Gastrocnemius medialis (tissue), 4 donors: Measurements from ENCODE around the gene TRMT44.

ENCODE experiments used
- POLR2A ChIP-seq, 2 donors: fragments of 450-650 bp; IDR thresholded peaks; one replicate each; pipeline ENCODE4 v1.6.1; 2017; ENCODE audit warnings: antibody characterized with exemption in 2 of 2, mild to moderate bottlenecking in 2 of 2, moderate library complexity in 2 of 2
- TF ChIP-seq, protein P1 (sequence below), 5 experiments: fragments of 450-650 bp in 3 of 5; fragments of 200-600 bp in 2 of 5; sonication (generic) in 2 of 5; IDR thresholded peaks in 4 of 5; conservative IDR thresholded peaks in 1 of 5; 1 replicate in 4 of 5; 2 replicates in 1 of 5; pipeline ENCODE4 v1.5.1; 2016 to 2019; ENCODE audit warnings: antibody characterized with exemption in 5 of 5, mild to moderate bottlenecking in 3 of 5, moderate library complexity in 3 of 5

DNA sequence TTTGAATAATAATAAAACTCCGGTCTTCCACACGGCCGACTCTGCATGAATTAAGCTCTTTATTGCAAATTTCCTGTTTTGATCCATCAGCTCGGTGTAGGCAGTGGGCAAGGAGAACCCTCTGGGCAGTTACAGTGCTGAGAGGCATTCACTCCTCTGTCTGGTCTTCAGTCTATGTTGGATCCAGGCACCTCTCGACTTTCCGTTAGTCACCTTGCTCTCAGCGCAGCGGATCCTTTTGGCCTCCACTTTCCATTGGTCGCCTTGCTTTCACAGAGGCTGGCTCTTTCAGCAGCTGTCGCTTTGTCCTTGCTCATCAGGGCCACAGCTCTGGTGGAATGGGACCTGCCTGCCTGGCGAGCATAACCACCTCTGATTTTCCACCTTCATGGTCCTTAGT is 52.9 kb downstream of the TRMT44 start:
- TF ChIP-seq, protein P1, sequence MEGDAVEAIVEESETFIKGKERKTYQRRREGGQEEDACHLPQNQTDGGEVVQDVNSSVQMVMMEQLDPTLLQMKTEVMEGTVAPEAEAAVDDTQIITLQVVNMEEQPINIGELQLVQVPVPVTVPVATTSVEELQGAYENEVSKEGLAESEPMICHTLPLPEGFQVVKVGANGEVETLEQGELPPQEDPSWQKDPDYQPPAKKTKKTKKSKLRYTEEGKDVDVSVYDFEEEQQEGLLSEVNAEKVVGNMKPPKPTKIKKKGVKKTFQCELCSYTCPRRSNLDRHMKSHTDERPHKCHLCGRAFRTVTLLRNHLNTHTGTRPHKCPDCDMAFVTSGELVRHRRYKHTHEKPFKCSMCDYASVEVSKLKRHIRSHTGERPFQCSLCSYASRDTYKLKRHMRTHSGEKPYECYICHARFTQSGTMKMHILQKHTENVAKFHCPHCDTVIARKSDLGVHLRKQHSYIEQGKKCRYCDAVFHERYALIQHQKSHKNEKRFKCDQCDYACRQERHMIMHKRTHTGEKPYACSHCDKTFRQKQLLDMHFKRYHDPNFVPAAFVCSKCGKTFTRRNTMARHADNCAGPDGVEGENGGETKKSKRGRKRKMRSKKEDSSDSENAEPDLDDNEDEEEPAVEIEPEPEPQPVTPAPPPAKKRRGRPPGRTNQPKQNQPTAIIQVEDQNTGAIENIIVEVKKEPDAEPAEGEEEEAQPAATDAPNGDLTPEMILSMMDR (IDR thresholded peaks at IDR 0.05 in 4 of 5, conservative IDR thresholded peaks at IDR 0.05 in 1 of 5), result no peak
- no peak for TF ChIP-seq POLR2A (IDR thresholded peaks at IDR 0.05)
